B cell (primary cell): ENCODE data around the gene DCTD. TPM values are rescaled to one million over a fixed set of nuclear protein-coding genes. Genes with fewer than 3 reads are reported as not detected.

Experiments used
- ATAC-seq: fragments of 200-7000 bp; cut with Tn5 transposase; one replicate; pipeline ENCODE4 v1.10.0; 2021; ENCODE audit warnings: low read depth, mild to moderate bottlenecking, moderate number of reproducible peaks, moderate library complexity
- CTCF ChIA-PET: fragments of 350-600 bp; sonication (Branson Sonifier 250); formaldehyde crosslinking; loops from one replicate; lab custom pipeline; 2021; ENCODE audit warnings: antibody characterized with exemption, inconsistent platforms; lab: Charles Lee
- POLR2A ChIA-PET: fragments of 350-600 bp; sonication (Branson Sonifier 250); formaldehyde crosslinking; loops from one replicate; lab custom pipeline; 2021; ENCODE audit warnings: antibody characterized with exemption; lab: Charles Lee
- DNase-seq: peaks from one replicate; pipeline ENCODE4 v3.0.0; 2013
- H2AFZ ChIP-seq: 2 replicates; pipeline ENCODE4 v1.6.1; 2012; ENCODE audit warnings: mild to moderate bottlenecking, low read depth, low read length; ENCODE audit not compliant: insufficient read depth, poor library complexity, severe bottlenecking
- H3K27ac ChIP-seq, 2 donors: 1 replicate in 1 of 2; 2 replicates in 1 of 2; pipeline ENCODE4 v1.5.1; 2012 to 2013; ENCODE audit warnings: low read length in 2 of 2, mild to moderate bottlenecking in 2 of 2, moderate library complexity in 1 of 2
- H3K27me3 ChIP-seq, 4 experiments: fragments of 200-600 bp in 1 of 4; sonication (generic) in 1 of 4; replicated peaks in 1 of 4; 1 replicate in 2 of 4; 2 replicates in 2 of 4; pipeline versions ENCODE4 v1.6.1 to v1.7.0; 2013 to 2016; ENCODE audit warnings: low read length in 3 of 4, mild to moderate bottlenecking in 2 of 4, mixed read lengths in 1 of 4, moderate library complexity in 1 of 4; ENCODE audit not compliant: insufficient read depth in 4 of 4, control insufficient read depth in 3 of 4; ENCODE audit errors: control extremely low read depth in 1 of 4
- H3K36me3 ChIP-seq, 2 experiments: replicated peaks in 1 of 2; 1 replicate in 1 of 2; 2 replicates in 1 of 2; pipeline versions ENCODE4 v1.6.1 to v1.7.1; 2013; ENCODE audit warnings: low read length in 1 of 2; ENCODE audit not compliant: insufficient read depth in 2 of 2, control insufficient read depth in 1 of 2; ENCODE audit errors: control extremely low read depth in 1 of 2, extremely low read depth in 1 of 2
- H3K4me1 ChIP-seq, 2 donors: fragments of 200-600 bp in 1 of 2; sonication (generic) in 1 of 2; 1 replicate in 1 of 2; 2 replicates in 1 of 2; pipeline versions ENCODE4 v1.5.1 to v1.6.1; 2013 to 2017; ENCODE audit warnings: low read length in 2 of 2; ENCODE audit not compliant: control insufficient read depth in 2 of 2, insufficient read depth in 2 of 2
- H3K4me2 ChIP-seq: replicated peaks from 2 replicates; pipeline ENCODE3; 2012; ENCODE audit warnings: mild to moderate bottlenecking, low read depth, low read length; ENCODE audit not compliant: poor library complexity, severe bottlenecking
- H3K4me3 ChIP-seq, 5 experiments: fragments of 200-600 bp in 1 of 5; sonication (generic) in 1 of 5; 1 replicate in 3 of 5; 2 replicates in 2 of 5; pipeline versions ENCODE4 v1.5.1 to v1.7.0; 2011 to 2016; ENCODE audit warnings: low read length in 4 of 5, mild to moderate bottlenecking in 4 of 5, low read depth in 2 of 5, control low read depth in 1 of 5, moderate library complexity in 1 of 5; ENCODE audit not compliant: insufficient read depth in 1 of 5; ENCODE audit errors: control extremely low read depth in 1 of 5, extremely low read depth in 1 of 5
- H3K79me2 ChIP-seq: fragments of 200-600 bp; sonication (generic); one replicate; pipeline ENCODE4 v1.6.0; 2016; ENCODE audit warnings: low read length; ENCODE audit not compliant: control insufficient read depth, insufficient read depth
- H3K9ac ChIP-seq: fragments of 200-600 bp; sonication (generic); 2 replicates; pipeline ENCODE4 v1.6.1; 2017; ENCODE audit warnings: mild to moderate bottlenecking, low read length, moderate library complexity
- H3K9me3 ChIP-seq, 3 donors: one replicate each; pipeline versions ENCODE4 v1.6.1 to v1.7.1; 2013; ENCODE audit warnings: low read length in 2 of 3; ENCODE audit not compliant: control insufficient read depth in 2 of 3, insufficient read depth in 1 of 3; ENCODE audit errors: control extremely low read depth in 1 of 3
- H4K20me1 ChIP-seq: 2 replicates; pipeline ENCODE4 v1.6.0; 2012; ENCODE audit warnings: mild to moderate bottlenecking, low read length; ENCODE audit not compliant: insufficient read depth, control insufficient read depth, poor library complexity, severe bottlenecking
- H3K27ac Mint-ChIP-seq: one replicate; pipeline ENCODE4 v1.8.0; 2021; ENCODE audit warnings: mixed read lengths
- H3K27me3 Mint-ChIP-seq: one replicate; pipeline ENCODE4 v1.8.0; 2021; ENCODE audit warnings: mixed read lengths
- H3K4me1 Mint-ChIP-seq: one replicate; pipeline ENCODE4 v1.8.0; 2021; ENCODE audit warnings: mixed read lengths
- H3K4me3 Mint-ChIP-seq: one replicate; pipeline ENCODE4 v1.8.0; 2021; ENCODE audit warnings: mixed read lengths
- H3K9me3 Mint-ChIP-seq: one replicate; pipeline ENCODE4 v1.8.0; 2022; ENCODE audit warnings: mixed read lengths; ENCODE audit not compliant: insufficient read depth
- EZH2 ChIP-seq: IDR thresholded peaks from 2 replicates; pipeline ENCODE4 v1.6.1; 2012; ENCODE audit warnings: borderline replicate concordance, low read depth, mild to moderate bottlenecking, moderate library complexity, low read length; ENCODE audit not compliant: insufficient read depth, poor library complexity, severe bottlenecking
- WGBS: methylation state at CpG from one replicate; pipeline ENCODE4 v1.1.5; 2013; ENCODE audit warnings: missing lambda C conversion rate; ENCODE audit not compliant: insufficient coverage; 5-methylcytosine and 5-hydroxymethylcytosine counted together
- intact Hi-C: fragments of 100-400 bp; cut with micrococcal nuclease; formaldehyde crosslinking; loops from one replicate; pipeline ENCODE4 v1.10.0; 2022
- polyA plus RNA-seq: library from polyadenylated mRNA; depleted of rRNA; stranded (reverse); fragments of >200 nt; gene quantifications from 2 replicates; pipeline ENCODE4 v1.2.3, GENCODE V29; 2012
- total RNA-seq, 2 donors: library from RNA; stranded (reverse); fragments of 120-200 nt in 1 of 2; gene quantifications; 1 replicate in 1 of 2; 2 replicates in 1 of 2; pipeline versions ENCODE4 v1.2.3 to v1.2.4, GENCODE V29; 2013 to 2022
- TF ChIP-seq, protein P1 (sequence below): fragments of 200-600 bp; IDR thresholded peaks from one replicate; pipeline ENCODE4 v1.8.0; 2022; ENCODE audit warnings: antibody characterized with exemption, mild to moderate bottlenecking

The DCTD gene
- total and polyA plus RNA-seq, 2 donors (not counting 1 experiment from before 2014, with no cell fraction given): 61.0 to 75.8 TPM

GRCh38 chr4:182846036-182846435, 71.2 kb downstream of the DCTD start:
- H3K4me3 ChIP-seq: no peak overlapping the region
- H3K9me3 ChIP-seq: peaks cover 0 to 1% (median 0%) of the 10 kb centered on the region in 3 donors
- no peaks in the 10 kb centered on the region for H3K79me2 ChIP-seq
- H3K4me2 ChIP-seq: no peak overlapping the region
- peaks cover 0 to 16% (median 3%) of the 10 kb centered on the region in 4 experiments for H3K27me3 ChIP-seq
- Mint-ChIP-seq H3K9me3 (no peaks in the 10 kb centered on the region), H3K4me1 (no peaks in the 10 kb centered on the region), H3K4me3 (no peak overlapping the region), H3K27ac (no peak overlapping the region), H3K27me3 (peaks cover 26% of the 10 kb centered on the region)
- no peaks in the 10 kb centered on the region for H4K20me1 ChIP-seq
- TF ChIP-seq, protein P1, sequence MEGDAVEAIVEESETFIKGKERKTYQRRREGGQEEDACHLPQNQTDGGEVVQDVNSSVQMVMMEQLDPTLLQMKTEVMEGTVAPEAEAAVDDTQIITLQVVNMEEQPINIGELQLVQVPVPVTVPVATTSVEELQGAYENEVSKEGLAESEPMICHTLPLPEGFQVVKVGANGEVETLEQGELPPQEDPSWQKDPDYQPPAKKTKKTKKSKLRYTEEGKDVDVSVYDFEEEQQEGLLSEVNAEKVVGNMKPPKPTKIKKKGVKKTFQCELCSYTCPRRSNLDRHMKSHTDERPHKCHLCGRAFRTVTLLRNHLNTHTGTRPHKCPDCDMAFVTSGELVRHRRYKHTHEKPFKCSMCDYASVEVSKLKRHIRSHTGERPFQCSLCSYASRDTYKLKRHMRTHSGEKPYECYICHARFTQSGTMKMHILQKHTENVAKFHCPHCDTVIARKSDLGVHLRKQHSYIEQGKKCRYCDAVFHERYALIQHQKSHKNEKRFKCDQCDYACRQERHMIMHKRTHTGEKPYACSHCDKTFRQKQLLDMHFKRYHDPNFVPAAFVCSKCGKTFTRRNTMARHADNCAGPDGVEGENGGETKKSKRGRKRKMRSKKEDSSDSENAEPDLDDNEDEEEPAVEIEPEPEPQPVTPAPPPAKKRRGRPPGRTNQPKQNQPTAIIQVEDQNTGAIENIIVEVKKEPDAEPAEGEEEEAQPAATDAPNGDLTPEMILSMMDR: no peak
- TF ChIP-seq EZH2: no peak
- POLR2A ChIA-PET: no interaction called here
- H3K4me1 ChIP-seq: no peaks in the 10 kb centered on the region
- 96% methylated on average over 7 of the region's 8 CpGs for WGBS
- H2AFZ ChIP-seq: no peak overlapping the region
- ATAC-seq (no peak), DNase-seq (no peak)
- no peak overlapping the region for H3K9ac ChIP-seq
- CTCF ChIA-PET: no interaction called here
- no peak overlapping the region for H3K27ac ChIP-seq
- intact Hi-C loops: no loop called here
- H3K36me3 ChIP-seq: no peaks in the 10 kb centered on the region

GRCh38 chr4:182845618-182846017, 71.6 kb downstream of the DCTD start:
- no peak overlapping the region for H3K9ac ChIP-seq
- no peak overlapping the region for H3K4me3 ChIP-seq
- H3K27me3 ChIP-seq: peaks cover 0 to 16% (median 3%) of the 10 kb centered on the region in 4 experiments
- no peak for DNase-seq
- TF ChIP-seq, protein P1: no peak
- no peak for TF ChIP-seq EZH2
- H3K4me1 Mint-ChIP-seq: no peaks in the 10 kb centered on the region
- POLR2A ChIA-PET: no interaction called here
- no peak overlapping the region for H3K4me3 Mint-ChIP-seq
- peaks cover 0 to 2% (median 0%) of the 10 kb centered on the region in 3 donors for H3K9me3 ChIP-seq
- no peaks in the 10 kb centered on the region for H4K20me1 ChIP-seq
- H3K27ac ChIP-seq: no peak overlapping the region
- no peaks in the 10 kb centered on the region for H3K4me1 ChIP-seq
- no peak for ATAC-seq
- H3K27me3 Mint-ChIP-seq: peaks cover 26% of the 10 kb centered on the region
- H3K9me3 Mint-ChIP-seq: no peaks in the 10 kb centered on the region
- WGBS: 92% methylated on average over 6 of the region's 6 CpGs
- no peaks in the 10 kb centered on the region for H3K79me2 ChIP-seq
- intact Hi-C loops: no loop called here
- H2AFZ ChIP-seq: no peak overlapping the region
- no peak overlapping the region for H3K4me2 ChIP-seq
- no peaks in the 10 kb centered on the region for H3K36me3 ChIP-seq
- CTCF ChIA-PET: no interaction called here
- no peak overlapping the region for H3K27ac Mint-ChIP-seq
